HG03139 (cell line): ENCODE measurements around the gene RBMS3.
"Not testable (repeated sequence)": the region's sequence is repeated elsewhere in the genome, so short reads cannot be mapped to it uniquely, and the experiment has no call there.

Experiments used
- ATAC-seq: cut with Tn5 transposase; IDR thresholded peaks from one replicate; pipeline ENCODE4 v1.9.1; 2021; ENCODE audit not compliant: unreplicated experiment

The RBMS3 gene

DNA sequence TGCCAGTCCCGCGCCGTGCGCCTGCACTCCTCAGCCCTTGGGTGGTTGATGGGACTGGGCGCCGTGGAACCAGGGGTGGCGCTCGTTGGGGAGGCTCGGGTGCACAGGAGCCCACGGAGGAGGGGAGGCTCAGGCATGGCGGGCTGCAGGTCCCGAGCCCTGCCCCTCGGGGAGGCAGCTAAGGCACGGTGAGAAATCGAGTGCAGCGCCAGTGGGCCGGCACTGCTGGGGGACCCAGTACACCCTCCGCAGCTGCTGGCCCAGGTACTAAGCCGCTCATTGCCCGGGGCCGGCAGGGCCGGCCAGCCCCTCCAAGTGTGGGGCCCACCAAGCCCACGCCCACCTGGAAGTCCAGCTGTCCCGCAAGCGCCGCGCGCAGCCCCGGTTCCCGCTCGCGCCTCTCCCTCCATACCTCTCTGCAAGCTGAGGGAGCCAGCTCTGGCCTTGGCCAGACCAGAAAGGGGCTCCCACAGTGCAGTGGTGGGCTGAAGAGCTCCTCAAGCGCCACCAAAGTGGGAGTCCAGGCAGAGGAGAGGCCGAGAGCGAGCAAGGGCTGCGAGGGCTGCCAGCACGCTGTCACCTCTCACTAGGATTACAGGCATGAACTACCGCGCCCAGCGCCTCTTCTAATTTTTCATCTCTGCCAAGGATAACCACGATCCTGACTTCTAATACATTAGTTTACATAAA, 192.8 kb downstream of the RBMS3 start:
- not testable (repeated sequence) for ATAC-seq

- no peak for ATAC-seq
Measured at GRCh38 chr3:29475305-29475840, 194.5 kb downstream of the RBMS3 start.

DNA sequence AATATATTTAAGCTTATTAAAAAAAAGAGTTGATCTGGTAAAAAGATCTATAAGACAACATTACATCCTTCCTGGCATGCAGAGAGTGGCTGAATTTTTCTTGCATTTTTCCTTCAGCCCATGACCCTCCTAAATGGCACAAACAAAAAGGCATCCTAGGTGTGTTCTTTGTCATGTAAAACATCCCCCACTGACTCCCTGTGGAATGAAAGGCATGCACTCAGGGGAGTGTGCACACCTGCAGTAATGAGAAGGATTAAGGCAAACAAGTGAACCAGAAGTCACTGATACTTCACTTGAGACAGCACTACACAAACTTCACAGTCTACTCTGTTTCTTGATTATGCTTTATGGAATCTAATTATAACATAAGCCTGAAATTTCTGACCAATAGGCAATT, 195.0 kb downstream of the RBMS3 start:
- no peak for ATAC-seq

DNA sequence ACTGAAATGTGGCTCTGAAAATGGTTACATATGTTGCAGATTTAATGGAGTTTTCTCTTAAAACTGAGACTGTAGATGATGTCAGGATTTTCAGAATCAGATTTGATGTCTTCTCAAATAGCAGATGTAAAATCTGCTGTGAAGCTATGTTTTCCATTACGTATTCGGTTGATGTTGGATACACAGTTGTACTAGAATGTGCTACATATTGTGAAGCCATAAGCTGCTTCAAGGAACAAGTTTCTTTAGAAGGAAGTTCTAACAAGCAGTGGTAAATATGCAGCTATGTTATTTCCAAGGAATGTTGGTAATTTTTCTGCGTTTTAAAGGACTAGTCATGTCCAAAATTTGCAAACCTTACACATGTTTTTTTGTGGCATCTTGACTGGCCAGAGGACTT, 197.7 kb downstream of the RBMS3 start:
- ATAC-seq = no peak

DNA sequence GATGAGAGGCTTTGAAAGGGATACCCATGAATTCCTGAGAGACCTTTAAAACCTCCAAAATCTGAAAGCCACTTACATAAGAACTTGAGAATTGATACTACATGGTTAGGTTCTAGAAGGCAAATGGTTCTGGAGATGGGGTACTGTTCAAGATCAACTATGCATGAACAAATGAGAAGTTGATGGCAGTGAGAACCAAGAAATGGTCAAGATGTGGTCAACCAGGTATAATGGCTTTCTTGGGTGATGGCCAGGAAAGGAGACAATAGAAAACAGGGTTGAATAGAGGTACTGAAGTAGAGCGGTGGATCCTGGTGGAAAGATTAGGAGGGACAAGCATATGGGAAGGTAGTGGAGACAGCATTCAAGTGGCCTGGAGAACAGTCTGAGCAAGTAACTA, 200.4 kb downstream of the RBMS3 start:
- no peak for ATAC-seq

- no peak for ATAC-seq
Measured at GRCh38 chr3:29481969-29482767, 201.3 kb downstream of the RBMS3 start.

DNA sequence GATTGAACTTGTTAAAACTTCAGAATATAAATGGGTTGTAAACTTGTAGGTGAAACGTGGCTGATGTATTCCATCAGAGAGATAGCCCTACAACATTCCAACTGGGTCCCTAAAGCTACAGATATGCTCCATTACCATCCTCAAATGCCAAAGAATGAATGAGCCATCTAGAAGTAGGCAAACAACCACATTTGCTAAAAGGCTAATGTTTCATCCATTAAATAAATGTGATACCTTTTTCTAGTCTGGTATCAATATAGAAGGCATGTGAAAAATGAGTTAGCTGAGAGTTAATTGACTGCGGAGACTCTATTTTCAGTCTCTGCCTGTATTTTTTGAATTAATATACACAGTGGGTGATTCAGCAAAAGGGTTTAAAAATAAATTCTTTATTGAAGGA, 203.8 kb downstream of the RBMS3 start:
- ATAC-seq = no peak

DNA sequence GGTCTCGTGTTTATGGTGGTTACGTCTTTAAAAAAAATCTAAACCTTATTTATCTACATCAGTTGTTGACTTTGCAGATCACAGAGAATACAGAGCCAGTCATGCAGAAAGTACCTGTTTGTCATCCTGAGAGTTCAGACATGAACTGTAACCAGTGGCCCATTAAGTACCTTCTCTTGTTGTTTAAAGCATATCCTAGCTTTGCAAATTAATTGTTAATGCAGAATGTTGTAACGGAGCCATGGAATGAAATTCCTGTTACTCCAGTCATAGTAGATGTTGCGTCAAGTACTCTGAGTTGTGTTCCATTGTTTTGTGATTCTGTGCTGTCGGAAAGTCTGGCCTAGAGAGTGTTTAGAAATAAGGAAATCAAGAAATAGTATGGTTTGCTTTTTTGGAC, 205.2 kb downstream of the RBMS3 start:
- ATAC-seq = no peak

GRCh38 chr3:29486917-29487316, 206.0 kb downstream of the RBMS3 start:
- ATAC-seq = no peak

DNA sequence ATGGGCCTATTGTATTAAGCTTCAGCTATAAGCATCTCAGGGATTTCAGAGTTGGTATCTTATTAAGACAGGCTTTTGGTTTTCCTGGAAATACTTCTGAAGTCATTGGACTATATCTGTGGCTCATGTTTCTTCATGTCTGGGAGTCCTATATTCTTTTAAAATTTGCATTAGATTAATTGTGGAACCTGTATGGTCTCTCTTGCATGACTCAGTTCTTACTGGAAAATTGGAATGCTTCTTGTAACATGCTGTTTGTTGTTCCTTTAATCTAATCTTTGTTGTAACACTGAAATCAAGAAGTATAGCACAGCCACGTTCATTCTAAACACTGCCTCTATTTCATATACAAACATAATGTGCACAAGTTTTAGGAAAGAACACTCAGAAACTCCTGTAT, 208.1 kb downstream of the RBMS3 start:
- no peak for ATAC-seq

DNA sequence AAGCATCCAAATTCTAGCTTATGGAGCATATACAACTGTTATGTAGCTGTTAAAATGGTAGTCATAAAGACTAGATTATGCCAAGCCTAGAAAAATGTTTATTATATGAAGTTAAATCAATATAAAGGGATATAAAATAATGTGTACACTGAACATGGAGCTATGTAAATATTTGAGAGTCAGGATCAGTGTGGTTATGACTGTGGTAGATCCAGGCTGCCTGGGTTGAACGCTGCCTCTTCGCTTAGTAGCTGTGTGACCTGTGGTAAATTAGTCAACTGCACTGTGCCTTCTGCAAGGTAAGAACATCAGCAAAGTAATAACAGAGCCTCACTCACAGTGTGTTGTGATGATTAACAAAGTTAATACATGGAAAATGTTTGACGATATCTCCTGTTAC, 212.2 kb downstream of the RBMS3 start:
- ATAC-seq = no peak

GRCh38 chr3:29494305-29495036, 213.6 kb downstream of the RBMS3 start:
- ATAC-seq = no peak

GRCh38 chr3:29497282-29497681, 216.4 kb downstream of the RBMS3 start:
- no peak for ATAC-seq

GRCh38 chr3:29502771-29503170, 221.9 kb downstream of the RBMS3 start:
- ATAC-seq = no peak

GRCh38 chr3:29503314-29503713, 222.4 kb downstream of the RBMS3 start:
- ATAC-seq = no peak

DNA sequence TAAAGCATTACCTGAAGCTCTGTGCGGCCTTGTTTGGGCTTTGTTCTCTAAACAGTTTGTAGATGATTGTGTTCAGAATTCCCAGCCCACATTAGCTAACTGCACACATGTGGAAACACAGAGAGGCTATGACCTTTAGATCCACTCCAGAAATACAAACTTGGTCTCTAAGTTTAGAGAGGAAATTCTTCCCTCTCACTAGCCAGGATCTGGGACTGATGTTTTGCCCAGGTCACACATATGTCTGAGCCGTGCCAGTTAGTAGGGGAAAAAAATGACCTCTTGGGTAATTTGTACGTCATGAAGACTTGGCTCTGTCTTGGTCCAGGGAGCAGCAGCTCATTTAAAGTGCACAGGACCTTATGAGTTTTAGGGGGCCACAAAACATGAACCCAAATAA, 223.1 kb downstream of the RBMS3 start:
- ATAC-seq = no peak

DNA sequence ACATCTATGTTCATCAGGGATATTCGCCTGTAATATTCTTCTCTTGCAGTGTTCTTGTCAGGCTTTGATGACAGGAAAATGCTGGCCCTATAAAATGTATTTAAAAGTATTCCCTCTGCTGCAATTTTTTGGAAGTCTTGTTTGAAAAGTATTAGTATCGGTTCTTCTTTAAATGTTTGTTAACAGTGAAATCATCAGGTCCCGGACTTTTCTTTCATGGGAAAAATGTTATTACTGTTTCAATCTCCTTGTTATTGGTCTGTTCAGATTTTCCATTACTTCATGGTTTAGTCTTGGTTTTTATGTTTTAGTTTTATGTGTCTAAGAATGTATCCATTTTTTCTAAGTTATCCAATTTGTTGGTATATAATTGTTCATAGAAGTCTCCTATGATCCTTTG, 225.6 kb downstream of the RBMS3 start:
- no peak for ATAC-seq

DNA sequence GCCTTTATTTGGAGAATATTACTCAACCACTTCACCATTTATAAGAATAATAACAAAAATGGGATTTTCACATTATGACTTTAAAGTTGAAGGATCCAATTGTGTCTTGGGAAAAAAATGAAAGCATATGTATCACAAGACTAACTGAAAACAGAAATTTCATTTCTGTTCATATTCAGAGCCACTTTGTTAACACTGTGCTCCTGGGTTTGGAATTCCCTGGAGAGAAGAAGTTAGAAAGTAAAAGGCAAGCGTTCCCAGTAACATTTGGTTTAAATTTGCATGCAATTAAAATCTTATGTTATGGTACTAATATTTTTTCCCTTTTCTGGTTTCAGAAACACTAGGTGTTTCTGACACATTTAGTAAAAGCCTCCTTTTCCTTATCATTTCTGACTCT, 230.8 kb downstream of the RBMS3 start:
- no peak for ATAC-seq

DNA sequence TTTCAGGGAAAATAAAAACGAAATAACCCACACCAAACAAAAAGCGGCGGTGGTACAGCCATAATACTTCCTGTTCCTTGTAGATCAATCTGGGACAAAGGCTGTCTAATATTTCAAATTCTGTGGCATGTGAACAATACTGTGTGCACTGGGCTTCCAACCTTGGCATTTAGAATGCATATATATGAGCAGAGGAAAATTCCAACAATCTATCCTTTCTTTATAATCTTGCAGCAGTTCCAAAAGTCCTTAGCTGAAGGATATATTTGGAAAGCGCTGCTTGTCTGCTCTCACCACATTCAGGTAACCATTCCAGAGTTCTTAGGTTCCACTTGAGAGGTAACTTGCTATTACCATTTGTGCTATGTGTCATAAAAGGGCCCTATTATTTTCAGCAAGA, 231.8 kb downstream of the RBMS3 start:
- ATAC-seq = no peak

GRCh38 chr3:29513236-29513635, 232.4 kb downstream of the RBMS3 start:
- ATAC-seq = no peak

- no peak for ATAC-seq
Measured at GRCh38 chr3:29514170-29514569, 233.3 kb downstream of the RBMS3 start.

GRCh38 chr3:29514912-29515311, 234.0 kb downstream of the RBMS3 start:
- ATAC-seq = no peak
